Gastroesophageal sphincter (tissue), 3 donors: ENCODE measurements around the gene IPO9.

Source experiments
- EP300 ChIP-seq: sonication (generic); formaldehyde crosslinking; IDR thresholded peaks from one replicate; pipeline ENCODE4 v1.6.1; 2017; ENCODE audit warnings: antibody characterized with exemption, mild to moderate bottlenecking
- POLR2A ChIP-seq, 2 donors: fragments of 450-650 bp; IDR thresholded peaks; one replicate each; pipeline ENCODE4 v1.6.1; 2017; ENCODE audit warnings: antibody characterized with exemption in 2 of 2, mild to moderate bottlenecking in 2 of 2, moderate library complexity in 1 of 2
- POLR2AphosphoS5 ChIP-seq: sonication (generic); formaldehyde crosslinking; IDR thresholded peaks from one replicate; pipeline ENCODE4 v1.6.1; 2017; ENCODE audit warnings: antibody characterized with exemption
- TF ChIP-seq, protein P1 (sequence below), 4 experiments: fragments of 200-600 bp in 2 of 4; fragments of 450-650 bp in 2 of 4; sonication (generic) in 1 of 4; IDR thresholded peaks; one replicate each; pipeline ENCODE4 v1.5.1; 2017 to 2019; ENCODE audit warnings: antibody characterized with exemption in 4 of 4, mild to moderate bottlenecking in 2 of 4, moderate library complexity in 2 of 4

DNA sequence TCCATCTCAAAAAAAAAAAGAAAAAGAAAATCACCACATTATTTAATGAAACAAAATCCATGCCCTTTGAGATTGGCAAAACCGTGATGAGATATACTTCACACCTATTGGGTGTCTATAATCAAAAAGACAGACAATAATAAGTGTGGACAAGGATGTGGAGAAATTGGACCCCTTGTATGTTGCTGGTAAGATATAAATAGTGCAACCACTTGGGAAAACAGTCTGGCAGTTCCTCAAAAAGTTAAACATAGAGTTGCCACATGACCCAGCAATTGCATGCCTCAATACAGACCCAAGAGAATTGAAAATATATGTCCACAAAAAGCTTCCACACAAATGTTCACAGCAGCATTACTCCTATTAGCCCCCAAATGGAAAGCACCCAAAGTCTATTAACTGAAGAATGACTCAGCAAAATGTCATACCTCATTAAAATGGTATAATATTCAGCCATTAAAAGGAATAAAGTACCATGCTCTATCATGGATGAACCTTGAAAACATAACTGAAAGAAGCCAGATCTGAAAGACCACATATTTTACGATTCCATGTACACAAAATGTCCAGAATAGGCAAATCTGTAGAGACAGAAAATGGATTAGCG lies 93.1 kb downstream of the IPO9 start:
- TF ChIP-seq, protein P1, sequence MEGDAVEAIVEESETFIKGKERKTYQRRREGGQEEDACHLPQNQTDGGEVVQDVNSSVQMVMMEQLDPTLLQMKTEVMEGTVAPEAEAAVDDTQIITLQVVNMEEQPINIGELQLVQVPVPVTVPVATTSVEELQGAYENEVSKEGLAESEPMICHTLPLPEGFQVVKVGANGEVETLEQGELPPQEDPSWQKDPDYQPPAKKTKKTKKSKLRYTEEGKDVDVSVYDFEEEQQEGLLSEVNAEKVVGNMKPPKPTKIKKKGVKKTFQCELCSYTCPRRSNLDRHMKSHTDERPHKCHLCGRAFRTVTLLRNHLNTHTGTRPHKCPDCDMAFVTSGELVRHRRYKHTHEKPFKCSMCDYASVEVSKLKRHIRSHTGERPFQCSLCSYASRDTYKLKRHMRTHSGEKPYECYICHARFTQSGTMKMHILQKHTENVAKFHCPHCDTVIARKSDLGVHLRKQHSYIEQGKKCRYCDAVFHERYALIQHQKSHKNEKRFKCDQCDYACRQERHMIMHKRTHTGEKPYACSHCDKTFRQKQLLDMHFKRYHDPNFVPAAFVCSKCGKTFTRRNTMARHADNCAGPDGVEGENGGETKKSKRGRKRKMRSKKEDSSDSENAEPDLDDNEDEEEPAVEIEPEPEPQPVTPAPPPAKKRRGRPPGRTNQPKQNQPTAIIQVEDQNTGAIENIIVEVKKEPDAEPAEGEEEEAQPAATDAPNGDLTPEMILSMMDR (IDR thresholded peaks at IDR 0.05): no peak
- TF ChIP-seq EP300 (no peak), POLR2A (IDR thresholded peaks at IDR 0.05) (no peak), POLR2AphosphoS5 (no peak)
